ENCODE data around the gene GNB1L. TPM values are rescaled to one million over a fixed set of nuclear protein-coding genes. Genes with fewer than 3 reads are reported as not detected.

GNB1L gene
- total RNA-seq, 1 experiment from 2014 or later: 12.2 TPM

GRCh38 chr22:19869497-19870152, 15.0 kb upstream of the GNB1L start:
- Histone ChIP-seq H3K27me3 (ENCODE audit: control insufficient read depth, insufficient read depth, low read length) (no peaks in the 10 kb centered on the region), H3K9me3 (ENCODE audit: control insufficient read depth, insufficient read depth, low read depth, low read length) (no peaks in the 10 kb centered on the region), H3K4me3 (ENCODE audit: low read depth in 2 of 2, low read length in 2 of 2) (no peak overlapping the region), H3K4me1 (ENCODE audit: control insufficient read depth, insufficient read depth, low read length) (peaks cover 21% of the 10 kb centered on the region), H3K27ac (ENCODE audit: low read length) (peak overlapping the region; percentile 23; the same call in 1 of the 2 replicates), H3K36me3 (ENCODE audit: control insufficient read depth, insufficient read depth, low read length) (no peaks in the 10 kb centered on the region)
- in situ Hi-C loops (cut with HindIII; ENCODE audit: low pct_unique_long_range_greater_than_20kb, low sequenced_read_pairs): no loop called here
- no peak for ATAC-seq
- intact Hi-C loops (cut with micrococcal nuclease; ENCODE audit: unreplicated experiment): no loop called here
- no peak for DNase-seq (ENCODE audit: low read depth, low spot score)
- no peak for TF ChIP-seq TCF7L2 (IDR thresholded peaks at IDR 0.05; ENCODE audit: low read depth, low read length)
- BruUV-seq (replicated peaks): no TSS peak
- CTCF ChIA-PET: no interaction called here
- POLR2A ChIA-PET: no interaction called here

GRCh38 chr22:19868773-19869471, 14.2 kb upstream of the GNB1L start:
- in situ Hi-C loops (cut with HindIII; ENCODE audit: low pct_unique_long_range_greater_than_20kb, low sequenced_read_pairs): no loop called here
- TF ChIP-seq SIN3A (IDR thresholded peaks at IDR 0.05; ENCODE audit: borderline replicate concordance, insufficient read depth, low read depth, low read length) (no peak), CTCF (IDR thresholded peaks at IDR 0.05) (no peak), REST (IDR thresholded peaks at IDR 0.05; ENCODE audit: insufficient read depth in 1 of 2, low read depth in 2 of 2, low read length in 1 of 2) (no peak), TCF7L2 (IDR thresholded peaks at IDR 0.05; ENCODE audit: low read depth, low read length) (no peak), POLR2AphosphoS5 (IDR thresholded peaks at IDR 0.05; ENCODE audit: low read depth, low read length) (no peak)
- Histone ChIP-seq H3K36me3 (ENCODE audit: control insufficient read depth, insufficient read depth, low read length) (no peaks in the 10 kb centered on the region), H3K9me3 (ENCODE audit: control insufficient read depth, insufficient read depth, low read depth, low read length) (no peaks in the 10 kb centered on the region), H3K27me3 (ENCODE audit: control insufficient read depth, insufficient read depth, low read length) (no peaks in the 10 kb centered on the region), H3K27ac (ENCODE audit: low read length) (peak overlapping the region; percentile 44; the same call in 1 of the 2 replicates), H3K4me3 (ENCODE audit: low read depth in 2 of 2, low read length in 2 of 2) (no peak overlapping the region), H3K4me1 (ENCODE audit: control insufficient read depth, insufficient read depth, low read length) (peaks cover 13% of the 10 kb centered on the region)
- CTCF ChIA-PET: interaction anchor here (0.5 kb wide), 1 partner anchor 17 kb away, joined by 3 read pairs; no protein-coding TSS in a partner anchor
- POLR2A ChIA-PET: no interaction called here
- DNase-seq (ENCODE audit: low read depth, low spot score): no peak
- ATAC-seq: no peak
- no TSS peak for BruUV-seq (replicated peaks)
- intact Hi-C loops (cut with micrococcal nuclease; ENCODE audit: unreplicated experiment): no loop called here

GRCh38 chr22:19868333-19868732, 13.7 kb upstream of the GNB1L start:
- H3K27me3 ChIP-seq (ENCODE audit: control insufficient read depth, insufficient read depth, low read length): no peaks in the 10 kb centered on the region
- H3K4me1 ChIP-seq (ENCODE audit: control insufficient read depth, insufficient read depth, low read length): peaks cover 8% of the 10 kb centered on the region
- ChIA-PET POLR2A (no interaction called here), CTCF (interaction anchor here (0.5 kb wide), 1 partner anchor 18 kb away, joined by 3 read pairs; no protein-coding TSS in a partner anchor)
- ATAC-seq (no peak), DNase-seq (ENCODE audit: low read depth, low spot score) (no peak)
- peak overlapping the region; percentile 44 for H3K27ac ChIP-seq (ENCODE audit: low read length)
- TF ChIP-seq TCF7L2 (IDR thresholded peaks at IDR 0.05; ENCODE audit: low read depth, low read length) (no peak), SIN3A (IDR thresholded peaks at IDR 0.05; ENCODE audit: borderline replicate concordance, insufficient read depth, low read depth, low read length) (no peak), REST (IDR thresholded peaks at IDR 0.05; ENCODE audit: insufficient read depth in 1 of 2, low read depth in 2 of 2, low read length in 1 of 2) (no peak), POLR2AphosphoS5 (IDR thresholded peaks at IDR 0.05; ENCODE audit: low read depth, low read length) (no peak), CTCF (IDR thresholded peaks at IDR 0.05) (no peak)
- H3K36me3 ChIP-seq (ENCODE audit: control insufficient read depth, insufficient read depth, low read length): no peaks in the 10 kb centered on the region
- intact Hi-C loops (cut with micrococcal nuclease; ENCODE audit: unreplicated experiment) (no loop called here), in situ Hi-C loops (cut with HindIII; ENCODE audit: low pct_unique_long_range_greater_than_20kb, low sequenced_read_pairs) (no loop called here)
- H3K4me3 ChIP-seq (ENCODE audit: low read depth in 2 of 2, low read length in 2 of 2): no peak overlapping the region
- no TSS peak for BruUV-seq (replicated peaks)
- no peaks in the 10 kb centered on the region for H3K9me3 ChIP-seq (ENCODE audit: control insufficient read depth, insufficient read depth, low read depth, low read length)

Data from Panc1 (cell line).